DND-41 (cell line): ENCODE data around the gene HLF.

Experiments
- EZH2 ChIP-seq: IDR thresholded peaks from 3 replicates; pipeline ENCODE4 v1.6.1; 2012; ENCODE audit warnings: borderline replicate concordance, low read depth, mild to moderate bottlenecking, moderate library complexity, low read length, inconsistent platforms; ENCODE audit not compliant: severe bottlenecking
- TF ChIP-seq, protein P1 (sequence below): IDR thresholded peaks from 2 replicates; pipeline ENCODE4 v1.5.1; 2012; ENCODE audit warnings: borderline replicate concordance, low read length, moderate library complexity, mild to moderate bottlenecking; ENCODE audit not compliant: poor library complexity, severe bottlenecking; ENCODE audit errors: extremely low read depth

GRCh38 chr17:55264278-55264644 lies 499 bp upstream of the HLF start:
- TF ChIP-seq, protein P1, sequence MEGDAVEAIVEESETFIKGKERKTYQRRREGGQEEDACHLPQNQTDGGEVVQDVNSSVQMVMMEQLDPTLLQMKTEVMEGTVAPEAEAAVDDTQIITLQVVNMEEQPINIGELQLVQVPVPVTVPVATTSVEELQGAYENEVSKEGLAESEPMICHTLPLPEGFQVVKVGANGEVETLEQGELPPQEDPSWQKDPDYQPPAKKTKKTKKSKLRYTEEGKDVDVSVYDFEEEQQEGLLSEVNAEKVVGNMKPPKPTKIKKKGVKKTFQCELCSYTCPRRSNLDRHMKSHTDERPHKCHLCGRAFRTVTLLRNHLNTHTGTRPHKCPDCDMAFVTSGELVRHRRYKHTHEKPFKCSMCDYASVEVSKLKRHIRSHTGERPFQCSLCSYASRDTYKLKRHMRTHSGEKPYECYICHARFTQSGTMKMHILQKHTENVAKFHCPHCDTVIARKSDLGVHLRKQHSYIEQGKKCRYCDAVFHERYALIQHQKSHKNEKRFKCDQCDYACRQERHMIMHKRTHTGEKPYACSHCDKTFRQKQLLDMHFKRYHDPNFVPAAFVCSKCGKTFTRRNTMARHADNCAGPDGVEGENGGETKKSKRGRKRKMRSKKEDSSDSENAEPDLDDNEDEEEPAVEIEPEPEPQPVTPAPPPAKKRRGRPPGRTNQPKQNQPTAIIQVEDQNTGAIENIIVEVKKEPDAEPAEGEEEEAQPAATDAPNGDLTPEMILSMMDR = no peak
- TF ChIP-seq EZH2 = no peak
